Ovary (tissue), 9 donors: ENCODE measurements around the gene TAF1D. TPM values are rescaled to one million over a fixed set of nuclear protein-coding genes. Genes with fewer than 3 reads are reported as not detected.
A peak's percentile ranks its signal among the peaks of the same experiment; 100 is the strongest.
"Not testable (repeated sequence)": the region's sequence is repeated elsewhere in the genome, so short reads cannot be mapped to it uniquely, and the experiment has no call there.

ENCODE experiments used
- DNase-seq, 5 donors: peaks; one replicate each; pipeline ENCODE4 v3.0.0-alpha.2; 2019 to 2020
- H3K27ac ChIP-seq, 2 donors: fragments of 200-600 bp; one replicate each; pipeline versions ENCODE4 v1.5.1 to v1.8.0; 2019 to 2022
- H3K27me3 ChIP-seq: fragments of 200-600 bp; one replicate; pipeline ENCODE4 v1.8.0; 2022
- H3K36me3 ChIP-seq: fragments of 200-600 bp; sonication (generic); one replicate; pipeline ENCODE4 v1.5.1; 2019
- H3K4me1 ChIP-seq: one replicate; pipeline ENCODE4 v1.8.1; 2013; ENCODE audit warnings: mild to moderate bottlenecking, moderate library complexity; ENCODE audit not compliant: insufficient read depth
- H3K4me3 ChIP-seq: fragments of 200-600 bp; sonication (generic); one replicate; pipeline ENCODE4 v1.5.1; 2017
- H3K9me3 ChIP-seq, 2 donors: fragments of 200-600 bp in 1 of 2; sonication (generic) in 1 of 2; one replicate each; pipeline versions ENCODE4 v1.5.1 to v1.8.1; 2013 to 2019; ENCODE audit warnings: mild to moderate bottlenecking in 1 of 2, moderate library complexity in 1 of 2
- CTCF ChIP-seq, 3 donors: fragments of 450-650 bp in 2 of 3; fragments of 200-600 bp in 1 of 3; IDR thresholded peaks; one replicate each; pipeline versions ENCODE4 v1.5.1 to v1.8.0; 2016 to 2022; ENCODE audit warnings: antibody characterized with exemption in 3 of 3, mild to moderate bottlenecking in 1 of 3
- EP300 ChIP-seq: sonication (generic); formaldehyde crosslinking; IDR thresholded peaks from one replicate; pipeline ENCODE4 v1.6.1; 2017; ENCODE audit warnings: antibody characterized with exemption
- POLR2A ChIP-seq: fragments of 450-650 bp; IDR thresholded peaks from one replicate; pipeline ENCODE4 v1.6.1; 2017; ENCODE audit warnings: antibody characterized with exemption, mild to moderate bottlenecking, moderate library complexity
- whole genome bisulfite sequencing, 3 donors: extraction: QIAGEN DNeasy Blood & Tissue Kit in 1 of 3; methylation state at CpG; one replicate each; pipeline versions ENCODE4 v1.1.5 to v1.1.7; 2013 to 2017; 5-methylcytosine and 5-hydroxymethylcytosine counted together
- intact Hi-C, 4 donors: fragments of 100-400 bp; cut with DNase I; formaldehyde crosslinking; loops; one replicate each; pipeline versions ENCODE4 v1.11.0 to v1.15.1; 2022 to 2023
- polyA plus RNA-seq, 2 donors: library from polyadenylated mRNA; stranded (reverse); fragments of 200-250 nt in 1 of 2; fragments of 350-450 nt in 1 of 2; fragmentation: Illumina TruSeq in 1 of 2; extraction: RNeasy Lipid Tissue Mini Kit (QIAGEN cat#74804) in 1 of 2; gene quantifications; one replicate each; pipeline ENCODE4 v1.2.3, GENCODE V29; 2013 to 2014
- total RNA-seq, 7 donors: library from RNA; depleted of rRNA in 2 of 7; stranded (reverse); fragments of >200 nt in 2 of 7; fragmentation: NEBNext Ultra II Directional in 3 of 7; extraction: Animal tissue kit (Norgen Biotek cat#: 25700) in 3 of 7; gene quantifications; one replicate each; pipeline versions ENCODE4 v1.1.0 to v1.2.4, GENCODE V29; 2016 to 2023
- donor health status: DM: no; HTN: no; CAD: no; lungs with moderate emphysema.
- donor health status: DM: no; HTN: no; CAD: no.
- donor health status: Bipolar disorder and iron deficiency.
- donor health status: DM: yes; HTN: yes; CAD: no.
- donor health status: DM: no; HTN: no; CAD: no.
- donor health status: DM: yes; HTN: yes; CAD: no.

The TAF1D gene
- total and polyA plus RNA-seq, 9 donors, result 73.7 to 155 (median 107) TPM

- 0% methylated on average over 10 of the region's 10 CpGs for WGBS, 3 donors
- TF ChIP-seq POLR2A (no peak), CTCF (IDR thresholded peaks at IDR 0.05) (peak in 1 of 3 donors; percentile 58), EP300 (no peak)
- intact Hi-C loops, result loop anchor here in 3 of 4 donors (5.0 kb wide), 1 partner anchor 41 kb away; the partner anchor contains the start of genes C11orf54 (in 3 of the 3) and TAF1D (in 3 of the 3)
These were observed 42.5 kb upstream of the TAF1D start for GRCh38 chr11:93783765-93784144.

GRCh38 chr11:93783362-93783761, 42.1 kb upstream of the TAF1D start:
- Histone ChIP-seq H3K4me3 (peak overlapping the region; percentile 96), H3K27ac (no peak overlapping the region), H3K27me3 (no peaks in the 10 kb centered on the region), H3K4me1 (peaks cover 8% of the 10 kb centered on the region), H3K9me3 (no peaks in the 10 kb centered on the region), H3K36me3 (no peaks in the 10 kb centered on the region)
- TF ChIP-seq EP300, result no peak
- TF ChIP-seq POLR2A, result no peak
- TF ChIP-seq CTCF (IDR thresholded peaks at IDR 0.05), result no peak
- intact Hi-C loops, result loop anchor here in 3 of 4 donors (5.0 kb wide), 1 partner anchor 41 kb away; the partner anchor contains the start of genes C11orf54 (in 3 of the 3) and TAF1D (in 3 of the 3)
- WGBS, 3 donors, result 39 to 42% (median 41%) methylated on average over 7 of the region's 7 CpGs
- DNase-seq, result no peak

More at GRCh38 chr11:93783765-93784144, 42.5 kb upstream of the TAF1D start:
- Histone ChIP-seq H3K27ac (no peak overlapping the region), H3K36me3 (no peaks in the 10 kb centered on the region), H3K9me3 (no peaks in the 10 kb centered on the region), H3K4me1 (peaks cover 8% of the 10 kb centered on the region), H3K4me3 (peak overlapping the region; percentile 96), H3K27me3 (no peaks in the 10 kb centered on the region)
- no peak for DNase-seq

- WGBS, 3 donors, result 35 to 44% (median 43%) methylated on average over 2 of the region's 2 CpGs
These were observed 34.0 kb upstream of the TAF1D start for GRCh38 chr11:93775289-93775688.

GRCh38 chr11:93774560-93774959, 33.3 kb upstream of the TAF1D start:
- WGBS, 3 donors, result 84 to 90% (median 90%) methylated on average over 3 of the region's 3 CpGs
- intact Hi-C loops, result not testable (repeated sequence)

More at GRCh38 chr11:93775289-93775688, 34.0 kb upstream of the TAF1D start:
- Histone ChIP-seq H3K9me3 (no peaks in the 10 kb centered on the region), H3K36me3 (no peaks in the 10 kb centered on the region), H3K27ac (no peak overlapping the region), H3K4me3 (no peak overlapping the region), H3K27me3 (no peaks in the 10 kb centered on the region), H3K4me1 (no peaks in the 10 kb centered on the region)
- no peak for DNase-seq
- TF ChIP-seq CTCF (IDR thresholded peaks at IDR 0.05), result no peak
- TF ChIP-seq POLR2A, result no peak
- no peak for TF ChIP-seq EP300
- intact Hi-C loops, result no loop called here

GRCh38 chr11:93773601-93774200, 32.4 kb upstream of the TAF1D start:
- DNase-seq, result no peak
- 91 to 96% (median 93%) methylated on average over 9 to 10 of the region's 10 CpGs for WGBS, 3 donors
- no peaks in the 10 kb centered on the region for H3K9me3 ChIP-seq
- TF ChIP-seq EP300, result no peak
- TF ChIP-seq POLR2A, result no peak
- TF ChIP-seq CTCF (IDR thresholded peaks at IDR 0.05), result no peak
- no peak overlapping the region for H3K27ac ChIP-seq
- no peak overlapping the region for H3K4me3 ChIP-seq
- intact Hi-C loops, result no loop called here
- no peaks in the 10 kb centered on the region for H3K27me3 ChIP-seq
- no peaks in the 10 kb centered on the region for H3K36me3 ChIP-seq
- no peaks in the 10 kb centered on the region for H3K4me1 ChIP-seq

More at GRCh38 chr11:93774560-93774959, 33.3 kb upstream of the TAF1D start:
- H3K36me3 ChIP-seq, H3K27me3 ChIP-seq, H3K4me1 ChIP-seq, H3K4me3 ChIP-seq, DNase-seq, H3K27ac ChIP-seq, H3K9me3 ChIP-seq: not testable (repeated sequence)
